Measurements from ENCODE around the gene DNTT. TPM values are rescaled to one million over a fixed set of nuclear protein-coding genes. Genes with fewer than 3 reads are reported as not detected.

Gene DNTT
- total and polyA plus RNA-seq, 2 of the 13 experiments (the other 11 are each of a cell fraction or from before 2014, with no cell fraction given) = not detected

- no peak for TF ChIP-seq JARID2 (CRISPR knock-in tag; IDR thresholded peaks at IDR 0.05; ENCODE audit: insufficient replicate concordance)
Observed at GRCh38 chr10:96264938-96265337, 39.3 kb upstream of the DNTT start (continued).

DNA sequence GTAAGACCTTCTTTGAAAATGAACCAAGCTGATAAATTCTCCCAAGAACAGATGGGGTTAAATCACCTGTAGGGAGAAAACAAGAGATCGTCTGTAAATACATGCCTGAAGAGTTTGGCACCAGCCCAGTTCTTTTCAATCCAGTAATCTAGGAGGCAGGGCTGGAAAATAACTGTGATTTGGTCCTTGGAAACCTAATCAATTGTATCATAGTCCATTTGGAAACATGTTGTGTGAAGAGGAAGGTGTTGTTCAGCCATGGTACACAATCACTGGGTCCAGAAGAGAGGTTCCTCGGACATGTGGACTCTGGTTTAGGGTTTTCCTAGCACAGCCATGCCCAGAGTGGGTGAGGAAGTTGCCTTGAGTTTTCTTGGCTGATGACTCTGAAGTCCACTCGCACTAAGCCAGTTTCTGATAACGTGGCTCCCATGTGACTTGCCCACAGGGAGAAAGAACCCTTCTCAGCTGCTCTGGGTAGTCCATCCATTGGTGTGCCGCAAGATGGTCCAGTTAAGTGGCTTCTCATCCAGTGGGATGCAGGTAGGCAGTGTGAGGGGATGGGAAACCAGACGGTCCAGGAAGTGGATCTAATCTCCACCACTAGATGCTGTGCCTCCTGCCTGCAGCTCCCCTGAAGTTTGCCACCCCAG, 38.0 kb upstream of the DNTT start:
- POLR2A ChIA-PET = no interaction called here
- no peak overlapping the region for H2AFZ ChIP-seq (ENCODE audit: low read length)
- no peak overlapping the region for H3K4me3 ChIP-seq (replicated peaks in 1 of 3; ENCODE audit: insufficient read depth in 1 of 3, low read depth in 2 of 3, low read length in 3 of 3)
- no peak overlapping the region for H3K4me2 ChIP-seq (ENCODE audit: low read depth, low read length)
- H4K20me1 ChIP-seq (ENCODE audit: insufficient read depth, low read length) = 0 out of 2 replicates have a peak, but pooled peaks cover under 1% of the 10 kb centered on the region
- CTCF ChIA-PET (ENCODE audit: low intra/inter-chr PET ratio, low total read pairs) = no interaction called here
- no peak overlapping the region for H3K27ac ChIP-seq (ENCODE audit: extremely low read length, insufficient read depth, low read length)
- in situ Hi-C loops (cut with HindIII; ENCODE audit: extremely low pct_ligation_motif_present, low pct_unique_long_range_greater_than_20kb) (no loop called here), intact Hi-C loops (cut with micrococcal nuclease; ENCODE audit: unreplicated experiment) (no loop called here)
- FAIRE-seq (no peak), ATAC-seq (no peak), DNase-seq (ENCODE audit: low spot score) (no peak)
- BruUV-seq (replicated peaks) = no TSS peak
- H3K9me3 ChIP-seq (ENCODE audit: low read length) = no peaks in the 10 kb centered on the region
- no peaks in the 10 kb centered on the region for H3K36me3 ChIP-seq (replicated peaks in 1 of 2; ENCODE audit: control insufficient read depth in 1 of 2, insufficient read depth in 2 of 2, low read length in 2 of 2)
- no peaks in the 10 kb centered on the region for H3K4me1 ChIP-seq (ENCODE audit: insufficient read depth, low read length)
- WGBS (ENCODE audit: low lambda C conversion rate) = 10% methylated on average over 4 of the region's 6 CpGs
- TF ChIP-seq ZNF652 (CRISPR knock-in tag; IDR thresholded peaks at IDR 0.05; ENCODE audit: borderline replicate concordance, low read depth) (peak; percentile 67; the same call in 1 of the 2 replicates), LCORL (IDR thresholded peaks at IDR 0.05) (no peak), LCORL (CRISPR knock-in tag; IDR thresholded peaks at IDR 0.05) (no peak), BCL6 (CRISPR knock-in tag; IDR thresholded peaks at IDR 0.05) (0 out of 2 replicates have a peak, but pooled peaks have one; percentile 13), AFF4 (CRISPR knock-in tag; IDR thresholded peaks at IDR 0.05) (no peak), PAXIP1 (CRISPR knock-in tag; conservative IDR thresholded peaks at IDR 0.05) (peak; percentile 33; the same call in 1 of the 2 replicates)
- no peaks in the 10 kb centered on the region for H3K79me2 ChIP-seq (ENCODE audit: insufficient read depth, low read length)
- peaks cover 0 to 8% of the 10 kb centered on the region in 2 experiments; a peak in 1 of 5 replicates for H3K27me3 ChIP-seq (ENCODE audit: control insufficient read depth in 1 of 2, insufficient read depth in 2 of 2, low read length in 2 of 2)
- H3K9ac ChIP-seq (ENCODE audit: insufficient read depth, low read depth, low read length) = no peak overlapping the region
